PC-3 (cell line): ENCODE measurements around the gene IARS2. TPM values are rescaled to one million over a fixed set of nuclear protein-coding genes. Genes with fewer than 3 reads are reported as not detected.

Experiments used
- ATAC-seq: fragments of 200-7000 bp; cut with Tn5 transposase; 2 replicates; pipeline ENCODE4 v1.9.1; 2020; ENCODE audit warnings: mild to moderate bottlenecking, moderate library complexity
- BruUV-seq: library from RNA; stranded (reverse); fragments of 400-500 nt; replicated peaks from 2 replicates; lab custom pipeline; 2021; lab: Mats Ljungman, UMichigan
- CTCF ChIA-PET: fragments of 300-600 bp; sonication (Branson Sonifier 250); formaldehyde crosslinking; loops from one replicate; lab custom pipeline; 2022; ENCODE audit warnings: antibody characterized with exemption; lab: Charles Lee
- POLR2A ChIA-PET: fragments of 300-600 bp; sonication (Branson Sonifier 250); formaldehyde crosslinking; loops from one replicate; lab custom pipeline; 2022; ENCODE audit warnings: antibody characterized with exemption; ENCODE audit not compliant: unreplicated experiment; lab: Charles Lee
- DNase-seq: peaks from one replicate; pipeline ENCODE4 v3.0.0-alpha.2; 2015
- H2AFZ ChIP-seq: fragments of 300-600 bp; sonication (generic); 2 replicates; pipeline ENCODE4 v1.6.0; 2016; ENCODE audit warnings: antibody characterized with exemption, low read length
- H3F3A ChIP-seq: fragments of 300-600 bp; sonication (generic); one replicate; pipeline ENCODE4 v1.6.0; 2017; ENCODE audit warnings: antibody characterized with exemption, low read length, control low read depth, mild to moderate bottlenecking; ENCODE audit not compliant: unreplicated experiment
- H3K27ac ChIP-seq: fragments of 300-600 bp; sonication (generic); 2 replicates; pipeline ENCODE4 v1.5.1; 2016; ENCODE audit warnings: mild to moderate bottlenecking, low read length
- H3K27me3 ChIP-seq: fragments of 300-600 bp; sonication (generic); 2 replicates; pipeline ENCODE4 v1.6.1; 2016; ENCODE audit warnings: low read length, mixed read lengths
- H3K36me3 ChIP-seq: fragments of 300-600 bp; sonication (generic); 2 replicates; pipeline ENCODE4 v1.6.1; 2016; ENCODE audit warnings: low read depth, mixed run types, low read length, mixed read lengths
- H3K4me1 ChIP-seq: fragments of 300-600 bp; sonication (generic); 2 replicates; pipeline ENCODE4 v1.5.1; 2016; ENCODE audit warnings: low read length; ENCODE audit not compliant: insufficient read depth
- H3K4me2 ChIP-seq: fragments of 300-600 bp; sonication (generic); 2 replicates; pipeline ENCODE4 v1.6.0; 2016; ENCODE audit warnings: low read length
- H3K4me3 ChIP-seq: fragments of 300-600 bp; sonication (generic); 2 replicates; pipeline ENCODE4 v1.5.1; 2016; ENCODE audit warnings: mild to moderate bottlenecking, low read length, mixed read lengths
- H3K79me2 ChIP-seq: fragments of 300-600 bp; sonication (generic); 2 replicates; pipeline ENCODE4 v1.6.1; 2017; ENCODE audit warnings: low read length, mixed read lengths
- H3K9ac ChIP-seq: fragments of 300-600 bp; sonication (generic); 2 replicates; pipeline ENCODE4 v1.6.0; 2016; ENCODE audit warnings: mild to moderate bottlenecking, low read length
- H3K9me2 ChIP-seq: fragments of 300-600 bp; sonication (generic); replicated peaks from 2 replicates; pipeline ENCODE4 v1.6.1; 2016; ENCODE audit warnings: mixed run types, low read length, mixed read lengths
- H3K9me3 ChIP-seq: fragments of 300-600 bp; sonication (generic); 2 replicates; pipeline ENCODE4 v1.6.1; 2016; ENCODE audit warnings: low read length, mixed read lengths
- H4K20me1 ChIP-seq: fragments of 300-600 bp; sonication (generic); 2 replicates; pipeline ENCODE4 v1.6.1; 2016; ENCODE audit warnings: low read length, mixed read lengths
- CTCF ChIP-seq: fragments of 300-600 bp; sonication (generic); conservative IDR thresholded peaks from 2 replicates; pipeline ENCODE4 v1.5.1; 2017; ENCODE audit warnings: antibody characterized with exemption, low read depth, mild to moderate bottlenecking, low read length
- EZH2 ChIP-seq: fragments of 300-600 bp; sonication (generic); IDR thresholded peaks from one replicate; pipeline ENCODE4 v1.6.1; 2017; ENCODE audit warnings: antibody characterized with exemption, mild to moderate bottlenecking, low read length; ENCODE audit not compliant: unreplicated experiment
- EZH2phosphoT487 ChIP-seq: fragments of 300-600 bp; sonication (generic); IDR thresholded peaks from 2 replicates; pipeline ENCODE4 v1.6.1; 2018; ENCODE audit warnings: mild to moderate bottlenecking, antibody characterized with exemption, low read length, borderline replicate concordance
- intact Hi-C: fragments of 100-400 bp; cut with micrococcal nuclease; formaldehyde crosslinking; loops from 2 replicates; pipeline ENCODE4 v1.9.0; 2023
- total RNA-seq: library from RNA; depleted of rRNA; stranded (reverse); fragments of >200 nt; gene quantifications from 2 replicates; pipeline ENCODE4 v1.2.3, GENCODE V29; 2014

Gene IARS2
- total RNA-seq, 1 experiment from 2014 or later: 152 TPM

GRCh38 chr1:220067269-220068204, 26.4 kb upstream of the IARS2 start:
- H3K4me1 ChIP-seq: peaks cover 15% of the 10 kb centered on the region
- POLR2A ChIA-PET: interaction anchor here (0.6 kb wide), 1 partner anchor 26 kb away, joined by 7 read pairs; no protein-coding TSS in a partner anchor
- peak; percentile 91 for ATAC-seq
- no peak overlapping the region for H3K9ac ChIP-seq
- H3K4me2 ChIP-seq: peak overlapping the region; percentile 25
- H3K9me2 ChIP-seq: no peaks in the 10 kb centered on the region
- CTCF ChIA-PET: interaction anchor here (0.6 kb wide), 1 partner anchor 151 kb away, joined by 4 read pairs; no protein-coding TSS in a partner anchor
- no peak overlapping the region for H2AFZ ChIP-seq
- peak; percentile 96 for DNase-seq
- intact Hi-C loops: loop anchor here (1.0 kb wide), 1 partner anchor 22 kb away; the partner anchor contains the start of gene BPNT1
- H3F3A ChIP-seq: peaks cover 5% of the 10 kb centered on the region
- no TSS peak for BruUV-seq
- no peaks in the 10 kb centered on the region for H3K79me2 ChIP-seq
- H3K27ac ChIP-seq: peak overlapping the region; percentile 55
- no peaks in the 10 kb centered on the region for H3K9me3 ChIP-seq
- no peaks in the 10 kb centered on the region for H3K27me3 ChIP-seq
- H3K36me3 ChIP-seq: peaks cover 17% of the 10 kb centered on the region
- no peak overlapping the region for H3K4me3 ChIP-seq
- peaks cover 8% of the 10 kb centered on the region for H4K20me1 ChIP-seq
- TF ChIP-seq EZH2 (no peak), CTCF (no peak), EZH2phosphoT487 (no peak)

GRCh38 chr1:220076861-220077762, 16.8 kb upstream of the IARS2 start:
- intact Hi-C loops: no loop called here
- no peaks in the 10 kb centered on the region for H3K4me1 ChIP-seq
- peaks cover 8% of the 10 kb centered on the region for H3F3A ChIP-seq
- ATAC-seq (peak; percentile 99), DNase-seq (peak; percentile 33)
- TF ChIP-seq EZH2phosphoT487 (no peak), EZH2 (no peak), CTCF (no peak)
- no peaks in the 10 kb centered on the region for H4K20me1 ChIP-seq
- no peaks in the 10 kb centered on the region for H3K27me3 ChIP-seq
- no TSS peak for BruUV-seq
- no peaks in the 10 kb centered on the region for H3K9me3 ChIP-seq
- peaks cover 4% of the 10 kb centered on the region; the same call in 1 of the 2 replicates for H3K79me2 ChIP-seq
- H3K36me3 ChIP-seq: 0 out of 2 replicates have a peak, but pooled peaks cover 4% of the 10 kb centered on the region
- no peak overlapping the region for H3K4me3 ChIP-seq
- H2AFZ ChIP-seq: no peak overlapping the region
- ChIA-PET POLR2A (interaction anchor here (0.6 kb wide), 1 partner anchor 140 kb away, joined by 4 read pairs; no protein-coding TSS in a partner anchor), CTCF (interaction anchor here (0.6 kb wide), 1 partner anchor 85 kb away, joined by 12 read pairs; no protein-coding TSS in a partner anchor)
- H3K4me2 ChIP-seq: no peak overlapping the region
- H3K9me2 ChIP-seq: no peaks in the 10 kb centered on the region
- no peak overlapping the region for H3K9ac ChIP-seq
- H3K27ac ChIP-seq: peak overlapping the region; percentile 31; the same call in 1 of the 2 replicates
